CD4-positive, alpha-beta memory T cell (primary cell): ENCODE measurements around the gene PNMA5. TPM values are rescaled to one million over a fixed set of nuclear protein-coding genes. Genes with fewer than 3 reads are reported as not detected.
"Not testable (repeated sequence)": the region's sequence is repeated elsewhere in the genome, so short reads cannot be mapped to it uniquely, and the experiment has no call there.

Experiments
- CTCF ChIA-PET: fragments of 350-600 bp; sonication (Branson Sonifier 250); formaldehyde crosslinking; loops from one replicate; lab custom pipeline; 2021; ENCODE audit warnings: inconsistent platforms; ENCODE audit not compliant: partially characterized antibody; lab: Charles Lee
- POLR2A ChIA-PET: fragments of 350-600 bp; sonication (Branson Sonifier 250); formaldehyde crosslinking; loops from one replicate; lab custom pipeline; 2021; ENCODE audit not compliant: partially characterized antibody; lab: Charles Lee
- DNase-seq, 5 donors: peaks; one replicate each; pipeline versions ENCODE4 v3.0.0 to v3.0.0-alpha.2; 2020 to 2022; ENCODE audit warnings: mixed read lengths in 1 of 5
- H3K27ac ChIP-seq: one replicate; pipeline ENCODE4 v1.7.0; 2013; ENCODE audit warnings: low read depth, low read length
- H3K27me3 ChIP-seq: 2 replicates; pipeline ENCODE4 v1.7.0; 2013; ENCODE audit warnings: mild to moderate bottlenecking, low read length, moderate library complexity; ENCODE audit not compliant: insufficient read depth
- H3K36me3 ChIP-seq: 2 replicates; pipeline ENCODE4 v1.7.0; 2013; ENCODE audit warnings: mild to moderate bottlenecking, low read length, moderate library complexity; ENCODE audit not compliant: insufficient read depth
- H3K4me1 ChIP-seq: 2 replicates; pipeline ENCODE4 v1.7.0; 2013; ENCODE audit warnings: mild to moderate bottlenecking, low read length, moderate library complexity; ENCODE audit not compliant: insufficient read depth
- H3K4me3 ChIP-seq, 2 donors: one replicate each; pipeline ENCODE4 v1.7.0; 2013; ENCODE audit warnings: low read length in 2 of 2, mild to moderate bottlenecking in 1 of 2
- H3K9me3 ChIP-seq, 2 donors: one replicate each; pipeline ENCODE4 v1.7.0; 2013; ENCODE audit warnings: low read length in 2 of 2, control low read depth in 1 of 2; ENCODE audit not compliant: control insufficient read depth in 1 of 2
- H3K27ac Mint-ChIP-seq, 7 donors: one replicate each; pipeline ENCODE4 v1.8.0; 2020 to 2021; ENCODE audit warnings: mixed read lengths in 7 of 7, mild to moderate bottlenecking in 6 of 7, inconsistent platforms in 3 of 7, moderate library complexity in 3 of 7
- H3K27me3 Mint-ChIP-seq, 2 donors: one replicate each; pipeline ENCODE4 v1.8.0; 2020 to 2021; ENCODE audit warnings: mixed read lengths in 2 of 2
- H3K36me3 Mint-ChIP-seq, 2 donors: one replicate each; pipeline ENCODE4 v1.8.0; 2020 to 2021; ENCODE audit warnings: mixed read lengths in 2 of 2, inconsistent platforms in 1 of 2, mild to moderate bottlenecking in 1 of 2
- H3K4me1 Mint-ChIP-seq, 4 donors: one replicate each; pipeline ENCODE4 v1.8.0; 2020 to 2021; ENCODE audit warnings: mixed read lengths in 4 of 4, mild to moderate bottlenecking in 1 of 4
- H3K4me3 Mint-ChIP-seq, 8 donors: one replicate each; pipeline ENCODE4 v1.8.0; 2020 to 2021; ENCODE audit warnings: mixed read lengths in 8 of 8, mild to moderate bottlenecking in 7 of 8, moderate library complexity in 6 of 8, inconsistent platforms in 3 of 8
- H3K9me3 Mint-ChIP-seq, 8 donors: one replicate each; pipeline ENCODE4 v1.8.0; 2020 to 2021; ENCODE audit warnings: mixed read lengths in 8 of 8, mild to moderate bottlenecking in 5 of 8, inconsistent platforms in 3 of 8, moderate library complexity in 1 of 8
- intact Hi-C: fragments of 100-400 bp; cut with micrococcal nuclease; formaldehyde crosslinking; loops from one replicate; pipeline ENCODE4 v1.15.1; 2023
- polyA plus RNA-seq, 2 donors: library from polyadenylated mRNA; unstranded; fragments of 300-500 nt; fragmentation: Illumina TruSeq; gene quantifications; one replicate each; pipeline ENCODE4 v1.2.3, GENCODE V29; 2021
- total RNA-seq, 2 experiments: library from RNA; stranded (reverse); gene quantifications; one replicate each; pipeline ENCODE4 v1.2.3, GENCODE V29; 2021

Gene PNMA5
- total and polyA plus RNA-seq, 4 experiments from 2014 or later: 0.05 to 0.29 (median 0.23) TPM

DNA sequence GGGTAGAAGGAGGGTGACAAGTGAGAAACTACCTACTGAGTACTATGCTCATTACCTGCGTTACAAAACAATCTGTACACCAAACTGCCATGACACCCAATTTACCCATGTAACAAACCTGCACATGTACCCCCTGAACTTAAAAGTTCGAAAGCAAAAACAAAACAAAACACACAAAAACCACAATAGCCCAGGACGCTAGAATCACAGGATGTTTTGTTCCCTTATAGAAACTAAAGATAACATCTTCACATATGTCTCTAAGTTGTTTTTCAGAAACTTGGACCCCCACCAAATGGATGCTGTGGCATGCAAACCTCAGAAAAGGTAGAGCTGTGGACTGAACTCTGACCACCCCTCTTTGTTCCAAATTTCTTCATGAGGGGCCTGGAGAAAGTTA, 25.2 kb upstream of the PNMA5 start:
- Mint-ChIP-seq H3K4me3 (peak overlapping the region in 6 of 8 donors; percentile 6 to 51 (median 45)), H3K9me3 (peaks cover 0 to 13% (median 0%) of the 10 kb centered on the region in 8 donors), H3K4me1 (peaks cover 12 to 17% (median 15%) of the 10 kb centered on the region in 4 donors), H3K36me3 (no peaks in the 10 kb centered on the region), H3K27ac (peak overlapping the region in 6 of 7 donors; percentile 39 to 84 (median 72)), H3K27me3 (peaks cover 0 to 3% of the 10 kb centered on the region in 2 donors)
- Histone ChIP-seq H3K4me1 (peaks cover 14% of the 10 kb centered on the region), H3K27me3 (no peaks in the 10 kb centered on the region), H3K9me3 (no peaks in the 10 kb centered on the region), H3K36me3 (no peaks in the 10 kb centered on the region), H3K4me3 (no peak overlapping the region), H3K27ac (no peak overlapping the region)
- DNase-seq: peak in 3 of 5 donors; percentile 6 to 10 (median 9)
- intact Hi-C loops: no loop called here
- ChIA-PET POLR2A (no interaction called here), CTCF (interaction anchor here (1.8 kb wide), 1 partner anchor 13 kb away, joined by 8 read pairs; no protein-coding TSS in a partner anchor)

DNA sequence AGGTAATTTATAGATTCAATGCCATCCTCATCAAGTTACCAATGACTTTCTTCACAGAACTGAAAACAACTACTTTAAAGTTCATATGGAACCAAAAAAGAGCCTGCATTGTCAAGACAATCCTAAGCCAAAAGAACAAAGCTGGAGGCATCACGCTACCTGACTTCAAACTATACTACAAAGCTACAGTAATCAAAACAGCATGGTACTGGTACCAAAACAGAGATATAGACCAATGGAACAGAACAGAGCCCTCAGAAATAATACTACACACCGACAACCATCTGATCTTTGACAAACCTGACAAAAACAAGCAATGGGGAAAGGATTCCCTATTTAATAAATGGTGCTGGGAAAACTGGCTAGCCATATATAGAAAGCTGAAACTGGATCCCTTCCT, 23.3 kb upstream of the PNMA5 start:
- H3K9me3 ChIP-seq, H3K27me3 ChIP-seq, POLR2A ChIA-PET, intact Hi-C loops, H3K4me3 Mint-ChIP-seq, H3K27ac ChIP-seq, H3K27me3 Mint-ChIP-seq, CTCF ChIA-PET, H3K4me3 ChIP-seq, DNase-seq, H3K27ac Mint-ChIP-seq, H3K36me3 Mint-ChIP-seq, H3K36me3 ChIP-seq: not testable (repeated sequence)
- H3K4me1 Mint-ChIP-seq: peaks cover 12 to 17% (median 15%) of the 10 kb centered on the region in 4 donors
- peaks cover 0 to 13% (median 0%) of the 10 kb centered on the region in 8 donors for H3K9me3 Mint-ChIP-seq
- H3K4me1 ChIP-seq: peaks cover 14% of the 10 kb centered on the region

DNA sequence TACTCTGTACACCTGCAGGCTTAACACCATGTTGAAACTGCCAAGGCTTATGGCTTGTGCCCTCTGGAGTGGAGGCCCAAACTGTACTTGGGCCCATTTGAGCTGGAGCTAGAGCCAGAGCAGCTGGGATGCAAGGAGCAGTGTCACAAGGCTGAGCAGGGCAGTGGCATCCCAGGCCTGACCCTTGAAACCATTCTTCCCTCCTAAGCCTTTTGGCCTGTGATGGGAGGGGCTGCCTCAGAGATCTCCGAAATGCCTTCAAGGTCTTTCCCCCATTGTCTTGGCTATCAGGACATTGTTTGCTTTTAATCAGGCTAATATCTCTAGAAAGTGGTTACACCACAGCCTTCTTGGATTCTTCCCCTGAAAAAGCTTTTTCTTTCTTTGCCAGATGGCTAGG, 10.9 kb upstream of the PNMA5 start:
- CTCF ChIA-PET: interaction anchor here (1.3 kb wide), 1 partner anchor 8 kb away, joined by 3 read pairs; no protein-coding TSS in a partner anchor
- H3K4me3 Mint-ChIP-seq: no peak overlapping the region
- intact Hi-C loops: no loop called here

DNA sequence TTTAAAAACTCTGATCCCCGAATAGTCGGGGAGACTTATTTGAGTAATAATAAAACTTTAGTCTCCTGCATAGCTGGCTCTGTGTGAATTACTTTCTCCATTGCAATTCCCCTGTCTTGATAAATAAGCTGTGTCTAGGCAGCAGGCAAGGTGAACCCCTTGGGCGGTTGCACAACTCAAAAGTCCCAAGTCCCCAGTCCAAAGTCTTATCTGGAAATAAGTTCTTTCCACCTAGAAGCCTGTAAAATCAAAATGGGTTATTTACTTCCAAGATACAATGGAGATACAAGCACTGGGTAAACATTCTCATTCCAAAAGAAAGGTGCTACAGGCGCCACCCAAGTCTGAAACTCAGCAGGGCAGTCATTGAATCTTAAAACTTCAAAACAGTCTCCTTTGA, 10.1 kb upstream of the PNMA5 start:
- ChIA-PET POLR2A (no interaction called here), CTCF (no interaction called here)
- intact Hi-C loops: no loop called here
- H3K4me3 ChIP-seq: no peak overlapping the region
- H3K27ac Mint-ChIP-seq: no peak overlapping the region
- no peaks in the 10 kb centered on the region for H3K4me1 ChIP-seq
- no peaks in the 10 kb centered on the region for H3K36me3 Mint-ChIP-seq
- DNase-seq: no peak
- H3K4me1 Mint-ChIP-seq: no peaks in the 10 kb centered on the region
- no peak overlapping the region for H3K27ac ChIP-seq
- H3K27me3 Mint-ChIP-seq: peaks cover 0 to 2% of the 10 kb centered on the region in 2 donors
- no peak overlapping the region for H3K4me3 Mint-ChIP-seq
- no peaks in the 10 kb centered on the region for H3K27me3 ChIP-seq
- H3K36me3 ChIP-seq: no peaks in the 10 kb centered on the region
- no peaks in the 10 kb centered on the region for H3K9me3 ChIP-seq
- H3K9me3 Mint-ChIP-seq: peaks cover 0 to 4% (median 0%) of the 10 kb centered on the region in 8 donors

More for the DNA sequence above, 10.9 kb upstream of the PNMA5 start:
- H3K9me3 Mint-ChIP-seq: peaks cover 0 to 4% (median 0%) of the 10 kb centered on the region in 8 donors
- POLR2A ChIA-PET: no interaction called here
- Histone ChIP-seq H3K36me3 (no peaks in the 10 kb centered on the region), H3K27me3 (no peaks in the 10 kb centered on the region), H3K9me3 (no peaks in the 10 kb centered on the region), H3K27ac (no peak overlapping the region), H3K4me3 (no peak overlapping the region), H3K4me1 (no peaks in the 10 kb centered on the region)
- H3K27me3 Mint-ChIP-seq: peaks cover 0 to 2% of the 10 kb centered on the region in 2 donors
- no peak for DNase-seq
- no peaks in the 10 kb centered on the region for H3K4me1 Mint-ChIP-seq
- H3K27ac Mint-ChIP-seq: no peak overlapping the region
- H3K36me3 Mint-ChIP-seq: no peaks in the 10 kb centered on the region

DNA sequence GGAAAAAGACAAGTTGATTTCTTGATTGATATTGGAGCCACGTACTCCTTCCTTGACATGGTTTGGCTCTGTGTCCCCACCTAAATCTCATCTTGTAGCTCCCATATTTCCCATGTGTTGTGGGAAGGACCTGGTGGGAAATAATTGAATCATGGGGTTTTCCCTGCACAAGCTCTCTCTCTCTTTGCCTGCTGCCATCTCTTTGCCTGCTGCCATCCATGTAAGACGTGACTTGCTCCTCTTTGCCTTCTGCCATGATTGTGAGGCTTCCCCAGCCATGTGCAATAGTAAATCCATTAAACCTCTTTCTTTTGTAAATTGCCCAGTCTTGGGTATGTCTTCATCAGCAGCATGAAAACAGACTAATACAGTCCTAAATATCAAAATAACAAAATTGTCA, 8.3 kb upstream of the PNMA5 start:
- H3K27ac ChIP-seq, H3K9me3 Mint-ChIP-seq, H3K27ac Mint-ChIP-seq, H3K4me1 Mint-ChIP-seq, H3K27me3 Mint-ChIP-seq, CTCF ChIA-PET, H3K9me3 ChIP-seq, H3K4me3 Mint-ChIP-seq, DNase-seq, H3K4me3 ChIP-seq, H3K4me1 ChIP-seq, intact Hi-C loops, H3K36me3 ChIP-seq, H3K36me3 Mint-ChIP-seq, H3K27me3 ChIP-seq, POLR2A ChIA-PET: not testable (repeated sequence)

DNA sequence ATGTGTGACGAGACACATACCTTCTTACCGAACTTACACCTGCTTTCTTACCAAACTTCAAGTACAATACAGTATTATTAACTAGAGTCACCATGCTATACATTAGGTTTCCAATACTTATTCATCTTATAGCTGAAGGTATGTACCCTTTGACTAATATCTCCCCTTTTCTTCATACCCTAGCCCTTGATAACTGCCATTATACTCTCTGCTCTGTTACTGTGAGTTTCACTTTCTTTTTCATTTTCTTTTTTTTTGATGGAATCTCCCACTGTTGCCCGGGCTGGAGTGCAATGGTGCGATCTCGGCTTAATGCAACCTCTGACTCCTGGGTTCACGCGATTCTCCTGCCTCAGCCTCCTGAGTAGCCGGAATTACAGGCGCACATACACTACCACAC, 3.4 kb upstream of the PNMA5 start:
- peaks cover 0 to 12% (median 4%) of the 10 kb centered on the region in 4 donors for H3K4me1 Mint-ChIP-seq
- Histone ChIP-seq H3K36me3 (no peaks in the 10 kb centered on the region), H3K27ac (no peak overlapping the region), H3K27me3 (no peaks in the 10 kb centered on the region), H3K9me3 (no peaks in the 10 kb centered on the region), H3K4me3 (no peak overlapping the region), H3K4me1 (no peaks in the 10 kb centered on the region)
- H3K27ac Mint-ChIP-seq: peak overlapping the region in 4 of 7 donors; percentile 38 to 76 (median 46)
- H3K27me3 Mint-ChIP-seq: no peaks in the 10 kb centered on the region
- peaks cover 0 to 3% (median 0%) of the 10 kb centered on the region in 8 donors for H3K9me3 Mint-ChIP-seq
- ChIA-PET CTCF (interaction anchor here (1.4 kb wide), 1 partner anchor 8 kb away, joined by 3 read pairs; no protein-coding TSS in a partner anchor), POLR2A (no interaction called here)
- no peak for DNase-seq
- intact Hi-C loops: no loop called here
- H3K4me3 Mint-ChIP-seq: peak overlapping the region in 7 of 8 donors; percentile 5 to 75 (median 39)
- no peaks in the 10 kb centered on the region for H3K36me3 Mint-ChIP-seq

DNA sequence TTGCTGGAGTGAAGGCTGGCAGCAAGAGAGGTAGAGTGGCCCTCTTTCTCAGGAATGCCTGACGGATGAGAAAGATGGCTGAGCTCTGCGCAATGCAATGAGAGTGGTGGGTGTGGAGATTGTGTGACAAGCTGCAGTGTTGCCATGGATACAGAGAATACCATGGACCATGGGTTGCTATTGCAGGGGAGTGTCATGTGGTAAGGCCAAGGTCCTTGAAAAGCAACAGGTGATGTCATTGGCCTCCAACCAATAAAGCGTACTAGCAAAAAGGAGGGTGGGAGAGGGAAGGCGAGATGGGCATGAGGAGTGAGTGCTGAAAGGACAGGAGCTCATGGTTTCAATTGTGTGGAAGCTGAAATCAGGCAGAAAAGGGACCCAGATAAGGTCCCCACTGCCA, 1.8 kb downstream of the PNMA5 start:
- Mint-ChIP-seq H3K27me3 (no peaks in the 10 kb centered on the region), H3K36me3 (no peaks in the 10 kb centered on the region), H3K4me3 (no peak overlapping the region), H3K9me3 (no peaks in the 10 kb centered on the region), H3K27ac (peak overlapping the region in 1 of 7 donors; percentile 67), H3K4me1 (peaks cover 4 to 18% (median 9%) of the 10 kb centered on the region in 4 donors)
- H3K27me3 ChIP-seq: no peaks in the 10 kb centered on the region
- intact Hi-C loops: no loop called here
- no peaks in the 10 kb centered on the region for H3K9me3 ChIP-seq
- ChIA-PET POLR2A (no interaction called here), CTCF (no interaction called here)
- no peak for DNase-seq
- H3K4me1 ChIP-seq: peaks cover 16% of the 10 kb centered on the region
- H3K36me3 ChIP-seq: no peaks in the 10 kb centered on the region
- no peak overlapping the region for H3K4me3 ChIP-seq
- H3K27ac ChIP-seq: no peak overlapping the region
